ENCODE measurements around the gene DGKG.

DNA sequence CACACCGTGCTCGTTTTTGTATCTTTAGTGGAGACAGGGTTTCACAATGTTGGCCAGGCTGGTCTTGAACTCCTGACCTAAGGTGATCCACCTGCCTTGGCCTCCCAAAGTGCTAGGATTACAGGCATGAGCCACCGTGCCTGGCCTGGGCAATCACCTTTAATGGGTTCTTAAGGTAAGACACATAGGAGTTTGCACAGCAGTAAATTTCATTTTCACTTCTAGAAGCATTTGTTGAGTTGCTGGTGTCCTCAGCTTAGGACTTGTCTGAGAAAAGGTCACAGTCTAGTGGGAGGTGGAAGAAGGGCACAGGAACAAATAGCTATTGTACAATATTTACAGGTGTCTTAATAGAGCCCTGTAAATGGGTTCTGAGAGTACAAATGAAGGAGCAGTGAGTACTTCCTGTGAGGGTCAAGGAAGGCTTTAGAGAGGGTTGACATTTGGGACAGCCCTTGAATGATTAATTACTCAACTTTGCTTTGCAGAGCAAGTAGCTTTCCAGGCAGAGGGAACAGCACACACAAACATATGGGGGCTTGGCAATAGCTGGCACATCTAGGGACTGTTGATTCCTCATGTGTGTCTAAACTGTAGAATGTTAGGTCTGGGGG, 244.4 kb downstream of the DGKG start:
- TF ChIP-seq, protein P1, sequence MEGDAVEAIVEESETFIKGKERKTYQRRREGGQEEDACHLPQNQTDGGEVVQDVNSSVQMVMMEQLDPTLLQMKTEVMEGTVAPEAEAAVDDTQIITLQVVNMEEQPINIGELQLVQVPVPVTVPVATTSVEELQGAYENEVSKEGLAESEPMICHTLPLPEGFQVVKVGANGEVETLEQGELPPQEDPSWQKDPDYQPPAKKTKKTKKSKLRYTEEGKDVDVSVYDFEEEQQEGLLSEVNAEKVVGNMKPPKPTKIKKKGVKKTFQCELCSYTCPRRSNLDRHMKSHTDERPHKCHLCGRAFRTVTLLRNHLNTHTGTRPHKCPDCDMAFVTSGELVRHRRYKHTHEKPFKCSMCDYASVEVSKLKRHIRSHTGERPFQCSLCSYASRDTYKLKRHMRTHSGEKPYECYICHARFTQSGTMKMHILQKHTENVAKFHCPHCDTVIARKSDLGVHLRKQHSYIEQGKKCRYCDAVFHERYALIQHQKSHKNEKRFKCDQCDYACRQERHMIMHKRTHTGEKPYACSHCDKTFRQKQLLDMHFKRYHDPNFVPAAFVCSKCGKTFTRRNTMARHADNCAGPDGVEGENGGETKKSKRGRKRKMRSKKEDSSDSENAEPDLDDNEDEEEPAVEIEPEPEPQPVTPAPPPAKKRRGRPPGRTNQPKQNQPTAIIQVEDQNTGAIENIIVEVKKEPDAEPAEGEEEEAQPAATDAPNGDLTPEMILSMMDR (conservative IDR thresholded peaks at IDR 0.05; ENCODE audit: low read depth, low read length): no peak
- TF ChIP-seq EZH2 (IDR thresholded peaks at IDR 0.05; ENCODE audit: borderline replicate concordance, low read depth, low read length, poor library complexity, severe bottlenecking): no peak

All from A673 (cell line).